Ovary (tissue), 9 donors: Measurements from ENCODE around the gene PDCD5. TPM values are rescaled to one million over a fixed set of nuclear protein-coding genes. Genes with fewer than 3 reads are reported as not detected.
A peak's percentile ranks its signal among the peaks of the same experiment; 100 is the strongest.
"Not testable (repeated sequence)": the region's sequence is repeated elsewhere in the genome, so short reads cannot be mapped to it uniquely, and the experiment has no call there.

Source experiments
- DNase-seq, 5 donors: peaks; one replicate each; pipeline ENCODE4 v3.0.0-alpha.2; 2019 to 2020
- H3K27ac ChIP-seq, 2 donors: fragments of 200-600 bp; one replicate each; pipeline versions ENCODE4 v1.5.1 to v1.8.0; 2019 to 2022
- H3K27me3 ChIP-seq: fragments of 200-600 bp; one replicate; pipeline ENCODE4 v1.8.0; 2022
- H3K36me3 ChIP-seq: fragments of 200-600 bp; sonication (generic); one replicate; pipeline ENCODE4 v1.5.1; 2019
- H3K4me1 ChIP-seq: one replicate; pipeline ENCODE4 v1.8.1; 2013; ENCODE audit warnings: mild to moderate bottlenecking, moderate library complexity; ENCODE audit not compliant: insufficient read depth
- H3K4me3 ChIP-seq: fragments of 200-600 bp; sonication (generic); one replicate; pipeline ENCODE4 v1.5.1; 2017
- H3K9me3 ChIP-seq, 2 donors: fragments of 200-600 bp in 1 of 2; sonication (generic) in 1 of 2; one replicate each; pipeline versions ENCODE4 v1.5.1 to v1.8.1; 2013 to 2019; ENCODE audit warnings: mild to moderate bottlenecking in 1 of 2, moderate library complexity in 1 of 2
- CTCF ChIP-seq, 3 donors: fragments of 450-650 bp in 2 of 3; fragments of 200-600 bp in 1 of 3; IDR thresholded peaks; one replicate each; pipeline versions ENCODE4 v1.5.1 to v1.8.0; 2016 to 2022; ENCODE audit warnings: antibody characterized with exemption in 3 of 3, mild to moderate bottlenecking in 1 of 3
- EP300 ChIP-seq: sonication (generic); formaldehyde crosslinking; IDR thresholded peaks from one replicate; pipeline ENCODE4 v1.6.1; 2017; ENCODE audit warnings: antibody characterized with exemption
- POLR2A ChIP-seq: fragments of 450-650 bp; IDR thresholded peaks from one replicate; pipeline ENCODE4 v1.6.1; 2017; ENCODE audit warnings: antibody characterized with exemption, mild to moderate bottlenecking, moderate library complexity
- WGBS, 3 donors: extraction: QIAGEN DNeasy Blood & Tissue Kit in 1 of 3; methylation state at CpG; one replicate each; pipeline versions ENCODE4 v1.1.5 to v1.1.7; 2013 to 2017; 5-methylcytosine and 5-hydroxymethylcytosine counted together
- intact Hi-C, 4 donors: fragments of 100-400 bp; cut with DNase I; formaldehyde crosslinking; loops; one replicate each; pipeline versions ENCODE4 v1.11.0 to v1.15.1; 2022 to 2023
- polyA plus RNA-seq, 2 donors: library from polyadenylated mRNA; stranded (reverse); fragments of 200-250 nt in 1 of 2; fragments of 350-450 nt in 1 of 2; fragmentation: Illumina TruSeq in 1 of 2; extraction: RNeasy Lipid Tissue Mini Kit (QIAGEN cat#74804) in 1 of 2; gene quantifications; one replicate each; pipeline ENCODE4 v1.2.3, GENCODE V29; 2013 to 2014
- total RNA-seq, 7 donors: library from RNA; depleted of rRNA in 2 of 7; stranded (reverse); fragments of >200 nt in 2 of 7; fragmentation: NEBNext Ultra II Directional in 3 of 7; extraction: Animal tissue kit (Norgen Biotek cat#: 25700) in 3 of 7; gene quantifications; one replicate each; pipeline versions ENCODE4 v1.1.0 to v1.2.4, GENCODE V29; 2016 to 2023
- donor health status: DM: no; HTN: no; CAD: no; lungs with moderate emphysema.
- donor health status: DM: no; HTN: no; CAD: no.
- donor health status: Bipolar disorder and iron deficiency.
- donor health status: DM: yes; HTN: yes; CAD: no.
- donor health status: DM: no; HTN: no; CAD: no.
- donor health status: DM: yes; HTN: yes; CAD: no.

PDCD5 gene
- total and polyA plus RNA-seq, 9 donors, result 53.2 to 122 (median 67.1) TPM

DNA sequence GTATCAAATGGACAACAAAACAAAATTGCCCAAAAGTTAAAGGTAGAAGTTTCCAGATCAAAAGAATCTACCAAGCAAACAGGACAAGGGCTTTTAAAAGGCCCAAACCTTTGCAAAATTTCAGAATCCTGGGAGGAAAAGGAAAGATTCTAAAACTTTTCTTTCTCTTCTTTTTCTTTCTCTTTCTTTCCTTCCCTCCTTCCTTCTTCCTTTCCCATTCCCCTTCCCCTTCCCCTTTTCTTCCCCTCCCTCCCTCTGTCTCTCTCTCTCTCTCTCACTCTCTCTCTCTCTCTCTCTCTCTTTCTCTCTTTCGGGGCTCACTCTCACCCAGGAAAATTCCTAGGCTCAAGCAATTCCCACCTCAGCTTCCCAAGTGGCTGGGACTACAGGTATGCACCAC lies 4.2 kb upstream of the PDCD5 start:
- TF ChIP-seq POLR2A (no peak), CTCF (IDR thresholded peaks at IDR 0.05) (no peak), EP300 (no peak)
- H3K27ac ChIP-seq, result no peak overlapping the region
- no peaks in the 10 kb centered on the region for H3K9me3 ChIP-seq
- H3K4me1 ChIP-seq, result no peaks in the 10 kb centered on the region
- no peaks in the 10 kb centered on the region for H3K36me3 ChIP-seq
- WGBS, 3 donors, result 63 to 82% (median 80%) methylated on average over 1 of the region's 1 CpG
- H3K27me3 ChIP-seq, result no peaks in the 10 kb centered on the region
- no peak for DNase-seq
- H3K4me3 ChIP-seq, result no peak overlapping the region
- intact Hi-C loops, result loop anchor here in 1 of 4 donors (10.0 kb wide), 1 partner anchor 1902 kb away; no protein-coding TSS in a partner anchor

DNA sequence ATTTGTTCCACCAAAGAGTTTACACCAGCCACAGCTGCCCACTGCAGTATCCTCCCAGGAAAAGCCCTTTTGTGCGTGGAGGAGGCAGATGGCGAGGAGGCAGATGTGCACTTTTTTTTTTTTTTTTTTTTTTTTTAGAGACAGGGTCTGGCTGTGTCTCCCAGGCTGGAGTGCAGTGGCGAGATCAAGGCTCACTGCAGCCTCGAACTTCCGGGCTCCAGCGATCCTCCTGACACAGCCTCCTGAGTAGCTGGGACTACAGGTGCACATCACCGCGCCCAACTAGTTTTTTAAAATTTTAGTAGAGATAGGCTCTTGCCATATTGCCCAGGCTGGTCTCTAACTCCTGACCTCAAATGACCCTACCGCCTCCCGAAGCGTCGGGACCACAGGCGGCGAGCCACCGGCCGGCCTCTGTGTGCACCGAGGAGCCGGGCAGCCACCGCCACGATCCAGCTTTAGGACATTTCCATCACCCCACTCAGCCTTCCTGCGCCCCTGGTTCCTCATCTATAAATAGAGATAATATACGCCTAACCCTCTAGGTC lies 563 bp upstream of the PDCD5 start:
- Histone ChIP-seq H3K36me3 (no peaks in the 10 kb centered on the region), H3K9me3 (no peaks in the 10 kb centered on the region), H3K4me3 (peak overlapping the region; percentile 97), H3K4me1 (peaks cover 2% of the 10 kb centered on the region), H3K27me3 (no peaks in the 10 kb centered on the region), H3K27ac (no peak overlapping the region)
- TF ChIP-seq EP300 (no peak), POLR2A (no peak), CTCF (IDR thresholded peaks at IDR 0.05) (no peak)
- intact Hi-C loops, result no loop called here
- WGBS, 3 donors, result 10 to 17% (median 15%) methylated on average over 22 of the region's 22 CpGs
- DNase-seq, result peak in 1 of 5 donors; percentile 27

DNA sequence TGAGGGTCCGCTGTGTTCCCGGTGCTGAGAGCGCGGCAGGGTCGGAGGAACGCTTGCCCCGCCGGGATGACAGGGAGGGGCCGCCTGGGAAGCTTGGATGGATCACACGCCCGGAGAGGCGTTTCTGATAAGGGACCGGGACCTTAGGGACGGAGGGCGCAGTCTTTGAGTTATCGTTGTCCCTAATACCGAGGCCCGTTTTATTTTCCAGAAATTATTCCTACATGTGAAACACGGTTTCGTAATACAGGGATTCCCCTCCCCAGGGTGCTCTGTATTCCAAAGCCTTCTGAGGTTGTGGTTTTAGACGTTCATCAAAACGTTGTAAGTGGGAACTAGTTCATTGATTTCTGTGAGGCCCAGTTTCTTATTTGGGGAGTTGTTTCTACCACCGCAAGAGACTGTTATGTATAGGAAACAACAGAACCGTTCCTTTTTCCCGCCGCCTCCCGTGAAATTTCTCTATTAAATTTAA lies 752 bp downstream of the PDCD5 start:
- intact Hi-C loops, result no loop called here
- TF ChIP-seq EP300 (no peak), CTCF (IDR thresholded peaks at IDR 0.05) (no peak), POLR2A (no peak)
- H3K9me3 ChIP-seq, result no peaks in the 10 kb centered on the region
- H3K27ac ChIP-seq, result peak overlapping the region; percentile 2 to 78
- DNase-seq, result peak in 1 of 5 donors; percentile 24
- WGBS, 3 donors, result 1 to 3% (median 2%) methylated on average over 27 of the region's 27 CpGs
- peak overlapping the region; percentile 97 for H3K4me3 ChIP-seq
- no peaks in the 10 kb centered on the region for H3K27me3 ChIP-seq
- no peaks in the 10 kb centered on the region for H3K36me3 ChIP-seq
- peaks cover 2% of the 10 kb centered on the region for H3K4me1 ChIP-seq

DNA sequence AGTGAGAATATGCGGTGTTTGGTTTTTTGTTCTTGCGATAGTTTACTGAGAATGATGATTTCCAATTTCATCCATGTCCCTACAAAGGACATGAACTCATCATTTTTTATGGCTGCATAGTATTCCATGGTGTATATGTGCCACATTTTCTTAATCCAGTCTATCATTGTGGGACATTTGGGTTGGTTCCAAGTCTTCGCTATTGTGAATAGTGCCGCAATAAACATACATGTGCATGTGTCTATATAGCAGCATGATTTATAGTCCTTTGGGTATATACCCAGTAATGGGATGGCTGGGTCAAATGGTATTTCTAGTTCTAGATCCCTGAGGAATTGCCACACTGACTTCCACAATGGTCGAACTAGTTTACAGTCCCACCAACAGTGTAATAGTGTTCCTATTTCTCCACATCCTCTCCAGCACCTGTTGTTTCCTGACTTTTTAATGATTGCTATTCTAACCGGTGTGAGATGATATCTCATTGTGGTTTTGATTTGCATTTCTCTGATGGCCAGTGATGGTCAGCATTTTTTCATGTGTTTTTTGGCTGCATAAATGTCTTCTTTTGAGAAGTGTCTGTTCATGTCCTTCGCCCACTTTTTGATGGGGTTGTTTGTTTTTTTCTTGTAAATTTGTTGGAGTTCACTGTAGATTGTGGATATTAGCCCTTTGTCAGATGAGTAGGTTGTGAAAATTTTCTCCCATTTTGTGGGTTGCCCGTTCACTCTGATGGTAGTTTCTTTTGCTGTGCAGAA lies 6.9 kb downstream of the PDCD5 start:
- H3K27me3 ChIP-seq, DNase-seq, intact Hi-C loops, H3K27ac ChIP-seq, H3K4me1 ChIP-seq, H3K4me3 ChIP-seq, H3K36me3 ChIP-seq, H3K9me3 ChIP-seq: not testable (repeated sequence)
- WGBS, 3 donors, result 95 to 98% (median 97%) methylated on average over 6 to 7 of the region's 8 CpGs

- TF ChIP-seq CTCF (IDR thresholded peaks at IDR 0.05) (no peak), POLR2A (no peak), EP300 (no peak)
- intact Hi-C loops, result no loop called here
- no peaks in the 10 kb centered on the region for H3K36me3 ChIP-seq
These were observed 13.0 kb downstream of the PDCD5 start for GRCh38 chr19:32594021-32594420.

More at GRCh38 chr19:32594021-32594420, 13.0 kb downstream of the PDCD5 start:
- no peak for DNase-seq
- no peaks in the 10 kb centered on the region for H3K9me3 ChIP-seq
- no peak overlapping the region for H3K4me3 ChIP-seq
- no peak overlapping the region for H3K27ac ChIP-seq
- 90 to 93% (median 92%) methylated on average over 2 of the region's 2 CpGs for WGBS, 3 donors
- no peaks in the 10 kb centered on the region for H3K4me1 ChIP-seq
- no peaks in the 10 kb centered on the region for H3K27me3 ChIP-seq
